Measurements from ENCODE around the gene NUDT6.

The NUDT6 gene

GRCh38 chr4:122882857-122883735 is 39.3 kb downstream of the NUDT6 start:
- TF ChIP-seq ESRRG (CRISPR knock-in tag; IDR thresholded peaks at IDR 0.05) (no peak), ISL1 (CRISPR knock-in tag; IDR thresholded peaks at IDR 0.05) (no peak), SNAI2 (CRISPR knock-in tag; IDR thresholded peaks at IDR 0.05) (no peak), ZNF8 (CRISPR knock-in tag; IDR thresholded peaks at IDR 0.05) (no peak), ARNTL (CRISPR knock-in tag; IDR thresholded peaks at IDR 0.05; ENCODE audit: borderline replicate concordance, low read depth) (no peak), CSDC2 (CRISPR knock-in tag; IDR thresholded peaks at IDR 0.05) (no peak), CSRNP3 (CRISPR knock-in tag; IDR thresholded peaks at IDR 0.05) (no peak), TOX (CRISPR knock-in tag; IDR thresholded peaks at IDR 0.05; ENCODE audit: borderline replicate concordance) (no peak), RARB (CRISPR knock-in tag; IDR thresholded peaks at IDR 0.05) (no peak), GLIS3 (CRISPR knock-in tag; IDR thresholded peaks at IDR 0.05) (no peak), ZNF565 (CRISPR knock-in tag; conservative IDR thresholded peaks at IDR 0.05; ENCODE audit: low read depth) (no peak), OSR1 (CRISPR knock-in tag; IDR thresholded peaks at IDR 0.05) (no peak), ZFP3 (CRISPR knock-in tag; IDR thresholded peaks at IDR 0.05) (no peak), TCF4 (CRISPR knock-in tag; IDR thresholded peaks at IDR 0.05; ENCODE audit: borderline replicate concordance) (no peak), PPARA (CRISPR knock-in tag; IDR thresholded peaks at IDR 0.05; ENCODE audit: borderline replicate concordance) (no peak), ZFP30 (CRISPR knock-in tag; IDR thresholded peaks at IDR 0.05) (no peak), ZC3H10 (CRISPR knock-in tag; IDR thresholded peaks at IDR 0.05) (no peak), TSHZ2 (CRISPR knock-in tag; IDR thresholded peaks at IDR 0.05) (no peak)
- ATAC-seq: no peak; the same call in 2 of the 3 replicates

- ATAC-seq: no peak
- no peak for TF ChIP-seq RARB (CRISPR knock-in tag; IDR thresholded peaks at IDR 0.05)
- TF ChIP-seq TCF4 (CRISPR knock-in tag; IDR thresholded peaks at IDR 0.05; ENCODE audit: borderline replicate concordance): no peak
- TF ChIP-seq SNAI2 (CRISPR knock-in tag; IDR thresholded peaks at IDR 0.05): no peak
- TF ChIP-seq PPARA (CRISPR knock-in tag; IDR thresholded peaks at IDR 0.05; ENCODE audit: borderline replicate concordance): no peak
- no peak for TF ChIP-seq ISL1 (CRISPR knock-in tag; IDR thresholded peaks at IDR 0.05)
- no peak for TF ChIP-seq CSRNP3 (CRISPR knock-in tag; IDR thresholded peaks at IDR 0.05)
- TF ChIP-seq, protein P1, sequence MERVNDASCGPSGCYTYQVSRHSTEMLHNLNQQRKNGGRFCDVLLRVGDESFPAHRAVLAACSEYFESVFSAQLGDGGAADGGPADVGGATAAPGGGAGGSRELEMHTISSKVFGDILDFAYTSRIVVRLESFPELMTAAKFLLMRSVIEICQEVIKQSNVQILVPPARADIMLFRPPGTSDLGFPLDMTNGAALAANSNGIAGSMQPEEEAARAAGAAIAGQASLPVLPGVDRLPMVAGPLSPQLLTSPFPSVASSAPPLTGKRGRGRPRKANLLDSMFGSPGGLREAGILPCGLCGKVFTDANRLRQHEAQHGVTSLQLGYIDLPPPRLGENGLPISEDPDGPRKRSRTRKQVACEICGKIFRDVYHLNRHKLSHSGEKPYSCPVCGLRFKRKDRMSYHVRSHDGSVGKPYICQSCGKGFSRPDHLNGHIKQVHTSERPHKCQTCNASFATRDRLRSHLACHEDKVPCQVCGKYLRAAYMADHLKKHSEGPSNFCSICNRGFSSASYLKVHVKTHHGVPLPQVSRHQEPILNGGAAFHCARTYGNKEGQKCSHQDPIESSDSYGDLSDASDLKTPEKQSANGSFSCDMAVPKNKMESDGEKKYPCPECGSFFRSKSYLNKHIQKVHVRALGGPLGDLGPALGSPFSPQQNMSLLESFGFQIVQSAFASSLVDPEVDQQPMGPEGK (CRISPR knock-in tag; IDR thresholded peaks at IDR 0.05; ENCODE audit: borderline replicate concordance): no peak
- TF ChIP-seq, protein P2, sequence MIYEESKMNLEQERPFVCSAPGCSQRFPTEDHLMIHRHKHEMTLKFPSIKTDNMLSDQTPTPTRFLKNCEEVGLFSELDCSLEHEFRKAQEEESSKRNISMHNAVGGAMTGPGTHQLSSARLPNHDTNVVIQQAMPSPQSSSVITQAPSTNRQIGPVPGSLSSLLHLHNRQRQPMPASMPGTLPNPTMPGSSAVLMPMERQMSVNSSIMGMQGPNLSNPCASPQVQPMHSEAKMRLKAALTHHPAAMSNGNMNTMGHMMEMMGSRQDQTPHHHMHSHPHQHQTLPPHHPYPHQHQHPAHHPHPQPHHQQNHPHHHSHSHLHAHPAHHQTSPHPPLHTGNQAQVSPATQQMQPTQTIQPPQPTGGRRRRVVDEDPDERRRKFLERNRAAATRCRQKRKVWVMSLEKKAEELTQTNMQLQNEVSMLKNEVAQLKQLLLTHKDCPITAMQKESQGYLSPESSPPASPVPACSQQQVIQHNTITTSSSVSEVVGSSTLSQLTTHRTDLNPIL (CRISPR knock-in tag; IDR thresholded peaks at IDR 0.05; ENCODE audit: low read depth): no peak
- no peak for TF ChIP-seq BACH2 (CRISPR knock-in tag; IDR thresholded peaks at IDR 0.05; ENCODE audit: borderline replicate concordance)
- no peak for TF ChIP-seq TSHZ2 (CRISPR knock-in tag; IDR thresholded peaks at IDR 0.05)
- TF ChIP-seq ZNF70 (CRISPR knock-in tag; IDR thresholded peaks at IDR 0.05): no peak
- TF ChIP-seq ZNF565 (CRISPR knock-in tag; conservative IDR thresholded peaks at IDR 0.05; ENCODE audit: low read depth): no peak
- TF ChIP-seq ZNF8 (CRISPR knock-in tag; IDR thresholded peaks at IDR 0.05): no peak
- TF ChIP-seq, protein P3, sequence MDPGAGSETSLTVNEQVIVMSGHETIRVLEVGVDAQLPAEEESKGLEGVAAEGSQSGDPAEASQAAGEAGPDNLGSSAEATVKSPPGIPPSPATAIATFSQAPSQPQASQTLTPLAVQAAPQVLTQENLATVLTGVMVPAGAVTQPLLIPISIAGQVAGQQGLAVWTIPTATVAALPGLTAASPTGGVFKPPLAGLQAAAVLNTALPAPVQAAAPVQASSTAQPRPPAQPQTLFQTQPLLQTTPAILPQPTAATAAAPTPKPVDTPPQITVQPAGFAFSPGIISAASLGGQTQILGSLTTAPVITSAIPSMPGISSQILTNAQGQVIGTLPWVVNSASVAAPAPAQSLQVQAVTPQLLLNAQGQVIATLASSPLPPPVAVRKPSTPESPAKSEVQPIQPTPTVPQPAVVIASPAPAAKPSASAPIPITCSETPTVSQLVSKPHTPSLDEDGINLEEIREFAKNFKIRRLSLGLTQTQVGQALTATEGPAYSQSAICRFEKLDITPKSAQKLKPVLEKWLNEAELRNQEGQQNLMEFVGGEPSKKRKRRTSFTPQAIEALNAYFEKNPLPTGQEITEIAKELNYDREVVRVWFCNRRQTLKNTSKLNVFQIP (CRISPR knock-in tag; IDR thresholded peaks at IDR 0.05; ENCODE audit: borderline replicate concordance, low read depth): no peak
- no peak for TF ChIP-seq CSDC2 (CRISPR knock-in tag; IDR thresholded peaks at IDR 0.05)
- no peak for TF ChIP-seq GLIS3 (CRISPR knock-in tag; IDR thresholded peaks at IDR 0.05)
- no peak for TF ChIP-seq OSR1 (CRISPR knock-in tag; IDR thresholded peaks at IDR 0.05)
- no peak for TF ChIP-seq ARNTL (CRISPR knock-in tag; IDR thresholded peaks at IDR 0.05; ENCODE audit: borderline replicate concordance, low read depth)
These were observed 43.4 kb downstream of the NUDT6 start for GRCh38 chr4:122879001-122879400.

Measured in SK-N-SH treated with all-trans-retinoic acid at 6 μM for 48 hours (cell line).